ENCODE results near the gene ELMOD3.
"Not testable (repeated sequence)": the region's sequence is repeated elsewhere in the genome, so short reads cannot be mapped to it uniquely, and the experiment has no call there.

The ELMOD3 gene

GRCh38 chr2:85380048-85380447, 25.5 kb downstream of the ELMOD3 start:
- H4K20me1 ChIP-seq (ENCODE audit: insufficient read depth, low read length, poor library complexity, severe bottlenecking), result no peaks in the 10 kb centered on the region
- H3K4me1 ChIP-seq (ENCODE audit: insufficient read depth, low read length, poor library complexity, severe bottlenecking), result no peaks in the 10 kb centered on the region
- no peaks in the 10 kb centered on the region for H3K79me2 ChIP-seq (ENCODE audit: insufficient read depth, low read length)
- no peaks in the 10 kb centered on the region for H3K9me2 ChIP-seq (replicated peaks; ENCODE audit: low read depth, low read length)
- H2AFZ ChIP-seq (ENCODE audit: low read length), result no peak overlapping the region
- no peaks in the 10 kb centered on the region for H3F3A ChIP-seq (ENCODE audit: low read depth)
- H3K9ac ChIP-seq (ENCODE audit: low read depth, low read length, poor library complexity, severe bottlenecking), result no peak overlapping the region
- H3K4me2 ChIP-seq (ENCODE audit: low read depth, low read length, poor library complexity, severe bottlenecking), result no peak overlapping the region
- H3K27me3 ChIP-seq (ENCODE audit: insufficient read depth, low read length, poor library complexity, severe bottlenecking), result no peaks in the 10 kb centered on the region
- H3K36me3 ChIP-seq (ENCODE audit: insufficient read depth, low read length), result peaks cover 6% of the 10 kb centered on the region
- TF ChIP-seq, protein P1, sequence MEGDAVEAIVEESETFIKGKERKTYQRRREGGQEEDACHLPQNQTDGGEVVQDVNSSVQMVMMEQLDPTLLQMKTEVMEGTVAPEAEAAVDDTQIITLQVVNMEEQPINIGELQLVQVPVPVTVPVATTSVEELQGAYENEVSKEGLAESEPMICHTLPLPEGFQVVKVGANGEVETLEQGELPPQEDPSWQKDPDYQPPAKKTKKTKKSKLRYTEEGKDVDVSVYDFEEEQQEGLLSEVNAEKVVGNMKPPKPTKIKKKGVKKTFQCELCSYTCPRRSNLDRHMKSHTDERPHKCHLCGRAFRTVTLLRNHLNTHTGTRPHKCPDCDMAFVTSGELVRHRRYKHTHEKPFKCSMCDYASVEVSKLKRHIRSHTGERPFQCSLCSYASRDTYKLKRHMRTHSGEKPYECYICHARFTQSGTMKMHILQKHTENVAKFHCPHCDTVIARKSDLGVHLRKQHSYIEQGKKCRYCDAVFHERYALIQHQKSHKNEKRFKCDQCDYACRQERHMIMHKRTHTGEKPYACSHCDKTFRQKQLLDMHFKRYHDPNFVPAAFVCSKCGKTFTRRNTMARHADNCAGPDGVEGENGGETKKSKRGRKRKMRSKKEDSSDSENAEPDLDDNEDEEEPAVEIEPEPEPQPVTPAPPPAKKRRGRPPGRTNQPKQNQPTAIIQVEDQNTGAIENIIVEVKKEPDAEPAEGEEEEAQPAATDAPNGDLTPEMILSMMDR (conservative IDR thresholded peaks at IDR 0.05; ENCODE audit: low read length), result no peak
- no peak for TF ChIP-seq EZH2phosphoT487 (IDR thresholded peaks at IDR 0.05; ENCODE audit: borderline replicate concordance)
- 0 out of 2 replicates have a peak, but pooled peaks cover 3% of the 10 kb centered on the region for H3K9me3 ChIP-seq (ENCODE audit: insufficient read depth, low read depth, low read length)
- no peak overlapping the region for H3K4me3 ChIP-seq (ENCODE audit: low read length, poor library complexity, severe bottlenecking)

DNA sequence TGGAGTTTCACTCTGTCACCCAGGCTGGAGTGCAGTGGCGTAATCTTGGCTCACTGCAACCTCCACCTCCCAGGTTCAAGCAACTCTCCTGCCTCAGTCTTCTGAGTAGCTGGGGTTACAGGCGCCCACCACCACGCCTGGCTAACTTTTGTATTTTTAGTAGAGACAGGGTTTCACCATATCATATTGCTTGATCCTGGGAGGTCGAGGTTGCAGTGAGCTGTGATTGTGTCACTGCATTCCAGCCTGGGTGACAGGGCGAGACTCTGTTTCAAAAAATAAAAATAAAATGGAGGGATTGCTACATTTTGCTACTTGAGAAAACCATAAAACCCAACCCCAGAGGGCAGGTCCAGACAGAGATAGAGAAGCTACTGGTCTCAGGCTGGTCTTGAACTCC, 28.6 kb downstream of the ELMOD3 start:
- H3K4me1 ChIP-seq (ENCODE audit: insufficient read depth, low read length, poor library complexity, severe bottlenecking); H3K9me3 ChIP-seq (ENCODE audit: insufficient read depth, low read depth, low read length); H2AFZ ChIP-seq (ENCODE audit: low read length); H3K27me3 ChIP-seq (ENCODE audit: insufficient read depth, low read length, poor library complexity, severe bottlenecking); H3K79me2 ChIP-seq (ENCODE audit: insufficient read depth, low read length); H3K4me2 ChIP-seq (ENCODE audit: low read depth, low read length, poor library complexity, severe bottlenecking); H3F3A ChIP-seq (ENCODE audit: low read depth); H3K36me3 ChIP-seq (ENCODE audit: insufficient read depth, low read length); H4K20me1 ChIP-seq (ENCODE audit: insufficient read depth, low read length, poor library complexity, severe bottlenecking); H3K9ac ChIP-seq (ENCODE audit: low read depth, low read length, poor library complexity, severe bottlenecking); H3K4me3 ChIP-seq (ENCODE audit: low read length, poor library complexity, severe bottlenecking); H3K9me2 ChIP-seq (replicated peaks; ENCODE audit: low read depth, low read length): not testable (repeated sequence)

DNA sequence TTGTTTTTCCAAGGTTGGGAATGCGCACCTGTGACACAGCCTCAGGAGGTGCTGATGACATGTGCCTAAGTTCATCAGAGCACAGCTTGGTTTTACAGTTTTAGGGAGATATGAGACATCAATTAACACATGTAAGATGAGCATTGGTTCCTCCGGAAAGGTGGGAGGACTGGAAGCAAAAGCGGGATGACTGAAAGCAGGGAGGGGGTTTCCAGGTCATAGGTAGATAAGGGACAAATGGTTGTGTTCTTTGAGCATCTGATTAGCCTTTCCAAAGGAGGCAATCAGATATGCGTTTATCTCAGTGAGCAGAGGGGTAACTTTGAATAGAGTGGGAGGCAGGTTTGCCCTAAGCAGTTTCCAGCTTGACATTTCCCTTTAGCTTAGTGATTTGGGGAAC, 29.3 kb downstream of the ELMOD3 start:
- Histone ChIP-seq H3K27me3 (ENCODE audit: insufficient read depth, low read length, poor library complexity, severe bottlenecking) (no peaks in the 10 kb centered on the region), H4K20me1 (ENCODE audit: insufficient read depth, low read length, poor library complexity, severe bottlenecking) (no peaks in the 10 kb centered on the region), H3K4me3 (ENCODE audit: low read length, poor library complexity, severe bottlenecking) (no peak overlapping the region), H3K4me1 (ENCODE audit: insufficient read depth, low read length, poor library complexity, severe bottlenecking) (no peaks in the 10 kb centered on the region), H3K36me3 (ENCODE audit: insufficient read depth, low read length) (peaks cover 10% of the 10 kb centered on the region), H3K4me2 (ENCODE audit: low read depth, low read length, poor library complexity, severe bottlenecking) (no peak overlapping the region), H3F3A (ENCODE audit: low read depth) (no peaks in the 10 kb centered on the region), H3K9me3 (ENCODE audit: insufficient read depth, low read depth, low read length) (0 out of 2 replicates have a peak, but pooled peaks cover 3% of the 10 kb centered on the region), H3K9me2 (replicated peaks; ENCODE audit: low read depth, low read length) (no peaks in the 10 kb centered on the region), H3K9ac (ENCODE audit: low read depth, low read length, poor library complexity, severe bottlenecking) (no peak overlapping the region), H2AFZ (ENCODE audit: low read length) (no peak overlapping the region), H3K79me2 (ENCODE audit: insufficient read depth, low read length) (no peaks in the 10 kb centered on the region)
- TF ChIP-seq EZH2phosphoT487 (IDR thresholded peaks at IDR 0.05; ENCODE audit: borderline replicate concordance), result no peak
- TF ChIP-seq, protein P1 (conservative IDR thresholded peaks at IDR 0.05; ENCODE audit: low read length), result no peak

GRCh38 chr2:85385746-85386145, 31.2 kb downstream of the ELMOD3 start:
- H3K4me2 ChIP-seq (ENCODE audit: low read depth, low read length, poor library complexity, severe bottlenecking), result no peak overlapping the region
- no peak overlapping the region for H2AFZ ChIP-seq (ENCODE audit: low read length)
- H4K20me1 ChIP-seq (ENCODE audit: insufficient read depth, low read length, poor library complexity, severe bottlenecking), result no peaks in the 10 kb centered on the region
- TF ChIP-seq EZH2phosphoT487 (IDR thresholded peaks at IDR 0.05; ENCODE audit: borderline replicate concordance), result no peak
- TF ChIP-seq, protein P1 (conservative IDR thresholded peaks at IDR 0.05; ENCODE audit: low read length), result no peak
- peaks cover 21% of the 10 kb centered on the region; the same call in 1 of the 2 replicates for H3K36me3 ChIP-seq (ENCODE audit: insufficient read depth, low read length)
- no peaks in the 10 kb centered on the region for H3K9me3 ChIP-seq (ENCODE audit: insufficient read depth, low read depth, low read length)
- H3K4me3 ChIP-seq (ENCODE audit: low read length, poor library complexity, severe bottlenecking), result no peak overlapping the region
- H3K79me2 ChIP-seq (ENCODE audit: insufficient read depth, low read length), result no peaks in the 10 kb centered on the region
- no peaks in the 10 kb centered on the region for H3K27me3 ChIP-seq (ENCODE audit: insufficient read depth, low read length, poor library complexity, severe bottlenecking)
- H3K9me2 ChIP-seq (replicated peaks; ENCODE audit: low read depth, low read length), result no peaks in the 10 kb centered on the region
- no peak overlapping the region for H3K9ac ChIP-seq (ENCODE audit: low read depth, low read length, poor library complexity, severe bottlenecking)
- no peaks in the 10 kb centered on the region for H3F3A ChIP-seq (ENCODE audit: low read depth)
- no peaks in the 10 kb centered on the region for H3K4me1 ChIP-seq (ENCODE audit: insufficient read depth, low read length, poor library complexity, severe bottlenecking)
